Activated B cell treated with CpG ODN at 0.5 μM for 24 hours (primary cell): ENCODE data around the gene PCNT. TPM values are rescaled to one million over a fixed set of nuclear protein-coding genes. Genes with fewer than 3 reads are reported as not detected.

ENCODE experiments used
- ATAC-seq: fragments of 200-7000 bp; cut with Tn5 transposase; one replicate; pipeline ENCODE4 v1.10.0; 2021; ENCODE audit warnings: low read depth, mild to moderate bottlenecking, moderate library complexity
- CTCF ChIA-PET: fragments of 350-600 bp; sonication (Branson Sonifier 250); formaldehyde crosslinking; loops from one replicate; lab custom pipeline; 2021; ENCODE audit warnings: antibody characterized with exemption; lab: Charles Lee
- POLR2A ChIA-PET: fragments of 350-600 bp; sonication (Branson Sonifier 250); formaldehyde crosslinking; loops from one replicate; lab custom pipeline; 2021; ENCODE audit warnings: antibody characterized with exemption; lab: Charles Lee
- DNase-seq: peaks from one replicate; pipeline ENCODE4 v3.0.0; 2022
- H3K27ac Mint-ChIP-seq: one replicate; pipeline ENCODE4 v1.8.0; 2020; ENCODE audit warnings: mixed read lengths
- H3K27me3 Mint-ChIP-seq: one replicate; pipeline ENCODE4 v1.8.0; 2021; ENCODE audit warnings: mixed read lengths
- H3K36me3 Mint-ChIP-seq: one replicate; pipeline ENCODE4 v1.8.0; 2021; ENCODE audit warnings: low read depth, mixed read lengths
- H3K4me1 Mint-ChIP-seq: one replicate; pipeline ENCODE4 v1.8.0; 2021; ENCODE audit warnings: mixed read lengths
- H3K4me3 Mint-ChIP-seq: one replicate; pipeline ENCODE4 v1.8.0; 2020; ENCODE audit warnings: mild to moderate bottlenecking, mixed read lengths
- H3K9me3 Mint-ChIP-seq: one replicate; pipeline ENCODE4 v1.8.0; 2020; ENCODE audit warnings: mixed read lengths
- CTCF ChIP-seq: fragments of 200-600 bp; IDR thresholded peaks from one replicate; pipeline ENCODE4 v1.8.0; 2022; ENCODE audit warnings: antibody characterized with exemption, mild to moderate bottlenecking
- intact Hi-C: fragments of 100-400 bp; cut with micrococcal nuclease; formaldehyde crosslinking; loops from one replicate; pipeline ENCODE4 v1.15.1; 2024
- total RNA-seq: library from RNA; stranded (reverse); gene quantifications from 2 replicates; pipeline ENCODE4 v1.2.3, GENCODE V29; 2022

PCNT gene
- total RNA-seq, 1 donor from 2014 or later = 39.7 TPM

DNA sequence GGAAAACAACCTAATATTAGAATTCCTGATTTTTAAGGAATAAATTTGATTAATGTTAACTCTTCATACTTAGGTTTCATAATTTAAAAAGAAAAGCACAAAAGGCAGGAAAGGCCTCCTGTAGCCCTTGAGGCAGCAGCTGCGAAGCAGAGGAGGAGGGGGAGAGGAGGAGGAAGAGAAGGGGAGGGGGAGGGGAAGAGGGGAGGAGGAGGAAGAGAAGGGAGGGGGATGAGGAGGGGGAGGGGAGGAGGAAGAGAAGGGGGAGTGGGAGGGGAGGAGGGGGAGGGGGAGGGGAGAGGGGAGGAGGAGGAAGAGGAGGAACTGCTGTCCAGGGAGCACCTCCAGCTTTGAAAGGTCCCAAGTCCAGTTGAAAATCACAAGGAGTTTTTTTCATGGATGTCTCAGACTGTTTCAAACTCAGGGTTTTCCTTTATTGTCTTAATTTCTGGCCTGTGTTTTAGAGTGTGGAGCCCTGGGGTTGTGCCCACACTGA, 99.6 kb downstream of the PCNT start:
- ChIA-PET CTCF (no interaction called here), POLR2A (no interaction called here)
- Mint-ChIP-seq H3K27ac (no peak overlapping the region), H3K4me1 (peaks cover 3% of the 10 kb centered on the region), H3K4me3 (no peak overlapping the region), H3K27me3 (no peaks in the 10 kb centered on the region), H3K36me3 (peaks cover 50% of the 10 kb centered on the region), H3K9me3 (no peaks in the 10 kb centered on the region)
- ATAC-seq (no peak), DNase-seq (no peak)
- TF ChIP-seq CTCF = no peak
- intact Hi-C loops = no loop called here

- H3K4me3 Mint-ChIP-seq = no peak overlapping the region
- H3K27ac Mint-ChIP-seq = no peak overlapping the region
- peaks cover 49% of the 10 kb centered on the region for H3K36me3 Mint-ChIP-seq
- H3K9me3 Mint-ChIP-seq = no peaks in the 10 kb centered on the region
- TF ChIP-seq CTCF = no peak
- H3K4me1 Mint-ChIP-seq = peaks cover 3% of the 10 kb centered on the region
- intact Hi-C loops = no loop called here
- ChIA-PET POLR2A (no interaction called here), CTCF (no interaction called here)
- H3K27me3 Mint-ChIP-seq = no peaks in the 10 kb centered on the region
- no peak for DNase-seq
- no peak for ATAC-seq
Observed at GRCh38 chr21:46424039-46424591, 100.2 kb downstream of the PCNT start.

DNA sequence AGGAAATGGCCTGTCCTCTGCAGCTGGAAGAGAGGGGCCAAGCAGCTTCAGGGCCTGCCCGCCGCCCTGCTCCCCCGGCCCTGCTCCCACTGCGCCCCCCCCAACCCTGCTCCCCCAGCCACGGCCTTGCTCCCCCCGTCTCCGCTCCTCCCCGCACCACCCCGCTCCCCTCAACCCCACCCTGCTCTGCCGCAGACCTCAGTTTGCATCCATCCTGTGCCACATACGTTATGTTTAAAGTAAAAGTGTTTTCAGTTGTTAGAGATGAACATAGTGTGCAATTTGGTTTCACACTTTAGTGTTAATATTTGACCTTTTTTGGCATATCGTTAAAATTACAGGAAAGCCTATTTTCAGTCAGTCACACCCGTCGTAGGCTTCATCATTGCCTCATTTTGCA, 100.7 kb downstream of the PCNT start:
- intact Hi-C loops = no loop called here
- Mint-ChIP-seq H3K4me1 (peaks cover 3% of the 10 kb centered on the region), H3K4me3 (no peak overlapping the region), H3K27ac (no peak overlapping the region), H3K27me3 (no peaks in the 10 kb centered on the region), H3K36me3 (peaks cover 49% of the 10 kb centered on the region), H3K9me3 (no peaks in the 10 kb centered on the region)
- ChIA-PET CTCF (no interaction called here), POLR2A (no interaction called here)
- no peak for TF ChIP-seq CTCF
- no peak for DNase-seq
- no peak for ATAC-seq

DNA sequence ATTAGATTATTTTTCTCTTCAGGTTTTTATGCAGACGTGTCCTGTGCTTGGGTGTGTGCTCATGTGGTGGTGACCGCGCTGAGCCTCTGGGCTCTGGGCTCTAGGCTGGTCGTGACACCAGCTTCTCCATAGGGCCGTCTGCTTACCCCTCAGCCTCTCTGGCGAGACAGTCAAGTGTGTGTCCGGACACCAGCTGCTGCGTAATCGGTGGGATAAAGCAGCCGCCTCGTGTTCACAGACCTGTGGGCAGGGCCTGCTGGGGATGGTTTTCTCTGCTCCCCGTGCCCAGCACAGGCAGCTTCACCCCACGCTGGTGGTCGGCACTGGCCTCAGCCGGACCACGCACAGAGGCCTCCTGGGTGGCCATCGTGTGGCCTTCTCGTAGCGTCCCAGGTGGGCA, 101.1 kb downstream of the PCNT start:
- no peaks in the 10 kb centered on the region for H3K9me3 Mint-ChIP-seq
- no peak for TF ChIP-seq CTCF
- H3K36me3 Mint-ChIP-seq = peaks cover 49% of the 10 kb centered on the region
- POLR2A ChIA-PET = no interaction called here
- no peak overlapping the region for H3K27ac Mint-ChIP-seq
- peaks cover 3% of the 10 kb centered on the region for H3K4me1 Mint-ChIP-seq
- ATAC-seq (no peak), DNase-seq (no peak)
- CTCF ChIA-PET = no interaction called here
- no peak overlapping the region for H3K4me3 Mint-ChIP-seq
- intact Hi-C loops = no loop called here
- no peaks in the 10 kb centered on the region for H3K27me3 Mint-ChIP-seq

GRCh38 chr21:46425571-46425970, 101.6 kb downstream of the PCNT start:
- no peaks in the 10 kb centered on the region for H3K27me3 Mint-ChIP-seq
- ChIA-PET CTCF (no interaction called here), POLR2A (no interaction called here)
- DNase-seq (no peak), ATAC-seq (no peak)
- intact Hi-C loops = no loop called here
- H3K9me3 Mint-ChIP-seq = no peaks in the 10 kb centered on the region
- no peak overlapping the region for H3K4me3 Mint-ChIP-seq
- no peak overlapping the region for H3K27ac Mint-ChIP-seq
- peaks cover 48% of the 10 kb centered on the region for H3K36me3 Mint-ChIP-seq
- H3K4me1 Mint-ChIP-seq = peaks cover 3% of the 10 kb centered on the region
- no peak for TF ChIP-seq CTCF
